ENCODE measurements around the gene ACKR2.
"Not testable (repeated sequence)": the region's sequence is repeated elsewhere in the genome, so short reads cannot be mapped to it uniquely, and the experiment has no call there.

The ACKR2 gene

DNA sequence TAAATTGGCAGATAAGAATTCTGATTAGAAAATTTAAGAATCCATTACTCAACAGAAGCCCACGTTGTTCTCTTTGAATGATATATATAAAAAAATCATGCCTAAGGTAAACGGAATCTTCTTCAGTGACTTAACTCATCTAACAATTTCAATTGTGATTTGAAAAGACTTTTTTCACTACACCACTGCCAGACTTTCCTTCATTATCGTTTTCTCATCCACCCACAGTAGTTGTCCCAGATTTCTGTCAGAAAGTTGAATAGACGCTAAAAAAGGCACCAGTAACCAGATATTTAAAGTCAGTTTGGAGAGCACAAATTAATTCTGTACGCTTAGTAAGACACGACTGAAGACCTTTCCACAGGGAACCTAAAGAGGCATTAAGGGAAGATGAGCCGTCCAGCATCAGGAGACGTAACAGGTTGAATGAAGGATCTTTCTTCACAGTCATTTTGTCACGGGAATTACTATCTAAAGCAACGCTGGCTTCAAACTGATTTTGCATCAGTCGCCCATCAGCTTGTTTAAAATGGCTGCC, 6.3 kb upstream of the ACKR2 start:
- DNase-seq, result no peak

DNA sequence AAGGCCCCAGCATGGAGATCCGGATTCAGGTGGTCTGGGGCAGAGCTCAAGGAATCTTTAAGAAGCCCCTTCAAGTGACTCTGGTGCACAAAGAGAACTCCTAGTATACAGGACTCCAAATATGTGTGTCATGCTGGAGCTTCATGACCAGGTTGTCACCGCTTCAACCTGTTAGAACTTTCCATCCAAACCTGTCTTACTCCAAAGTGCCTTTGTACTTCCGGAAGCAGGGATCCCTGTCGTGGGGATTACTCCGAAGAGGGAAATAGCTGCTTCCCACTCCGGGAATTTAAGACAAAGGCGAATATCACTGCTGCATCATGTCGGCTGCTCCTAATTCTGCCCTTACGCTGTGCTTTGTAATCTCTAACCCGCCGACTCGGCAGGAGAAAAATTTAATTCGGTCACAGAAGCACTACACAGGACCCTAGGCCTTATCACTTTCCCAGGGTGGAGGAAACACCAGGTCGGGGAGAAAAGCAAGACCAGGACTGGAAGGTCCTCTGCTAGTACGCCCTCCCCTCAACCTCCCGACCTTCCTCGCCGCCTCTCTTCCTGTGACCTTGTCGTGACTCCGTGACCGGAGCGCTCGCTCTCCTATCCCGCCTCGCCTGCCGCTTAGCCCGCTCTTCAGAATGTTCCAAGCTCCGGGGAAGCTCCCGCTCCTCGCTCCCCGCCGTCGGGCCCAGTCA, 5.7 kb upstream of the ACKR2 start:
- peak; percentile 48 for DNase-seq

DNA sequence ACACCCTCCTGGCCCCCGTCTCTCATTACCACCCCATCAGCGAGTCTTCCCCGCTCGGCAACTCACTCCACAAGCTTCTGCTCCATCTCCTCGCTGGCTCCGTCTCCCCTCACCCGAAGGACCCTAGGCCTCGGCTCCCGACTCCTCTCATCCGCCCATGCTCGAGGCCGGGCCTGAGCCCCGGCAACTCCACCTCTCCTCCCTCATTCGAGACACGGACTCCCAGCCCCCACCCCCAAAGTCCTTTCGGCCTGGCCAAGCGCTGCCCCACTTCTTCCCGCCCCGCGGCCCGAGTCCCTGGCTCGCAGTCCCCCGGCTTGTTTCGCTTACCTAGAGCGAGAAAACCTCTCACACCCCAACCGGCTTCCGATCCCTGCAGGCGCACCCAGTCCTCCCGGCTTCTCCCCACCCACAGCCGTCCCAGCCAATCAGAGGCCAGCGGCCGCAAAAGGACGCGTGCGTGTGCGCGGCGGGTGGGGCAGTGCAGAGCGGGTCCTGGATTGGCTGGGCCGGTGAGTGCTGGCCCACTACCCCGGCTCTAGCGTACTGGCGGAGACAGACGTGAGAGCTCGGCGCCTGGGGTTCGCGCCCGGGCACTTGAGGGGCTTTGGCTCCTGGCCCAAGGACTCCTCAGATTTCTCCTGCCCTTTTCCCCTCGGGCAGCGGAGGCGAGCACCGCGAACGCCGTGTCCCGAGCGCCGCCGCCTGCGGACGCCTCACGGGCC, 5.0 kb upstream of the ACKR2 start, which contains the start of gene HIGD1A:
Gene HIGD1A, minus strand, starts transcription at position 385 of the 725 bp plus-strand sequence. CDS start 10,237 bp downstream, outside the sequence.
- peak; percentile 95 for DNase-seq

DNA sequence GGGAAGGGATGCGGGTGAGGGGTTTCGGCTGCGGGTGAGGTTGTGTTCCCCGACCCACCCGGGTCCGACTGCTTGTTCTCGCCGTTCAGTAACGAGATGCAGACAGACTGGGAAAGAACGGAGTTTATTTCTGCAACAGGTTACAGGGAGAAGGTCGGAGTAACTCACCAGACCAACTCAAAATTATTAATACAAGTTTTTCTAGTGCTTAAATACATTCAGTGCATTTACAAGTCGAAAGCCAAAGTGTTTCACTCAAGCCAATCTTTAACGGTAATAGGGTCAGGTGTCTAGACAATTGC, 4.5 kb upstream of the ACKR2 start:
- DNase-seq, result no peak

DNA sequence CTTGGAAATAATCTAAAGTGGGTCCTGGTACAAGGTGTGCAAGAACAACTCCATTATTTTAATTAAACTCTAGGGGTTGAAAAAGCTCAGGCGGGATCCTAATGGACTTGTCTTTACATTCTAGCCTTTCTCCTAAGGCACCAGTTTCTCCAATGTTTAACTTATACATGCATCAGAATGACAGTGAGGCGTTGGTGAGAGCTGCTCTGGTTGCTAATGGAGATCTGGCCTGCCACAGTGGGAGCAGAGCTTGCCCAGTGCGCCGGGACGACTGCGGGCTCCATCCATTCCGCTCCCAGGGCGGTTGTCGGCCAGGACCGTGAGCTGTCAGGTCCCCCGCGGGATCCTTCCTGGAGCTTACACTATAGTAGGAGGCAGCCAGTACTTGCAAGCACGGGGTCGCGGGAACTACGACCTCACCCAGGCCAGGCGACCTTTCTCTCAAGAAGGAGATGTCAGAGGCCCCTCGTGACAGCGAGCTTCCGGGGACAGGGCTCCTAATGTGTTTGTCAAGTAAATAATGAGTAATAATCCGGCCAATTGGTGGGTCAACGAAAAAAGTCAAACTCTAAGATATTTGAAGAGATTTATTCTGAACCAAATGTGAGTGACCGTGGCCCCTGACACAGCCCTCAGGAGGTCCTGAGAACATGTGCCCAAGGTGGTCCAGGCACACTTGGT, 4.0 kb upstream of the ACKR2 start:
- DNase-seq, result no peak

DNA sequence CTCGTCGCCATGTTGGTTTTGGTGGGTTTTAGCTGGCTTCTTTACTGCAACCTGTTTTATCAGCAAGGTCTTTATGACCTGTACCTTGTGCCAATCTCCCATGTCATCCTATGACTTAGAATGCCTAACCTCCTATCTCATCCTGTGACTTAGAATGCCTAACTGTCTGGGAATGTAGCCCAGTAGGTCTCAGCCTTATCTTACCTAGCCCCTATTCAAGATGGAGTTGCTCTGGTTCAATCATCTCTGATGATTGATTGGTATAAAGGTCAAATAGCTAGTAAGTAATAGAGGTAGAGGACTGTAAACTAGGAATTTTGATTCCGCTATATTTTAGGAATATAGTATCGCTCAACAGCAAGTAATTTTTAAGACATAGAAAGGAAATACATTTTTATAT, 1.3 kb upstream of the ACKR2 start:
- no peak for DNase-seq

DNA sequence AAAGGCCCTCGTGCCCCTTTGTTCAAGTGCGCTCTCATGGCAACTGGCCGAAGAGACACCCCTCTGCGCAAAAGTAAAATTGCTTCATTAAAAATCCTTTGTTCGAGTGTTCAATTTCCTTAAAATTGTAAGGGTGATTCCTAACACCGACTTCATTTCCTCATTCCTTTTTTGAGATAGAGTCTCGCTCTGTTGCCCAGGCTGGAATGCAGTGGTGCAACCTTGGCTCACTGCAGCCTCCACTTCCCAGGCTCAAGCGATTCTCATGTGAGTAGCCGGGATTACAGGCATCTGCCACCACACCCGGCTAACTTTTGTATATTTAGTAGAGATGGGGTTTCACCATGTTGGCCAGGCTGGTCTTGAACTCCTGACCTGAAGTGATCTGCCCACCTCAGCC, 1.5 kb downstream of the ACKR2 start:
- not testable (repeated sequence) for DNase-seq

DNA sequence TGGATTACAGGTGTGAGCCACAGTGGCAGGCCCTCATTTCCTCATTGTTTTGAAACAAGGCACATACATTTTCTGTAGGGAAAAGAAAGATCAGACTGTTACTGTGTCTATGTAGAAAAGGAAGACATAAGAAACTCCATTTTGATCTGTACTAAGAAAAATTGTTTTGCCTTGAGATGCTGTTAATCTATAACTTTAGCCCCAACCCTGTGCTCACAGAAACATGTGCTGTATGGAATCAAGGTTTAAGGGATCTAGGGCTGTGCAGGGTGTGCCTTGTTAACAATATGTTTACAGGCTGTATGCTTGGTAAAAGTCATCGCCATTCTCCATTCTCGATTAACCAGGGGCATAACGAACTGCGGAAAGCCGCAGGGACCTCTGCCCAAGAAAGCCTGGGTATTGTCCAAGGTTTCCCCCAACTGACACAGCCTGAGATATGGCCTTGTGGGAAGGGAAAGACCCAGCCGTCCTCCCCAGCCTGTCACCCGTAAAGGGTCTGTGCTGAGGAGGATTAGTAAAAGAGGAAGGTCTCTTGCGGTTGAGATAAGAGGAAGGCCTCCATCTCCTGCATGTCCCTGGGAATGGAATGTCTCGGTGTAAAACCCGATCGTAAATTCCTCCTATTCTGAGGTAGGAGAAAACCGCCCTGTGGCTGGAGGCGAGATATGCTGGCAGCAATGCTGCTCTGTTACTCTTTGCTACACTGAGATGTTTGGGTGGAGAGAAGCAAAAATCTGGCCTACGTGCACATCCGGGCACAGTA, 2.1 kb downstream of the ACKR2 start:
- DNase-seq, result not testable (repeated sequence)

DNA sequence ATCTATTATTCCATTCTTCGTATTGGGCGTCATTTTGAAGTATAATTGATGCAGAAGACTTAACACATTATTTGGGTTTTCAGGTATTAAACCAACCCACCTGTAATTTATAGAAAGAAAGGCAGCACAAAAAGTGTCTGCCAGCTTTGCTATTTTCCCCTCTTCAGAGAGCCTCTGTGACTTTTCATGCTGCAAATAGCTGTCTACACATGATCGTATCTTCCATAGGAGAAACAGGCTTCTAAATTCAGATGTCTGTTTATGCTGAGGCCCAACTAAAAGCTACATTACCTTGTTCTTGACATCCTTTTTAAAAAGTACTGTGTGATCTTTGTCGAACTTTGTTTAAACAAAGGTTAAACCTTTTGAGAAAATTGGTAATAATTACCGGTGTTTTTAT, 5.0 kb downstream of the ACKR2 start:
- no peak for DNase-seq

DNA sequence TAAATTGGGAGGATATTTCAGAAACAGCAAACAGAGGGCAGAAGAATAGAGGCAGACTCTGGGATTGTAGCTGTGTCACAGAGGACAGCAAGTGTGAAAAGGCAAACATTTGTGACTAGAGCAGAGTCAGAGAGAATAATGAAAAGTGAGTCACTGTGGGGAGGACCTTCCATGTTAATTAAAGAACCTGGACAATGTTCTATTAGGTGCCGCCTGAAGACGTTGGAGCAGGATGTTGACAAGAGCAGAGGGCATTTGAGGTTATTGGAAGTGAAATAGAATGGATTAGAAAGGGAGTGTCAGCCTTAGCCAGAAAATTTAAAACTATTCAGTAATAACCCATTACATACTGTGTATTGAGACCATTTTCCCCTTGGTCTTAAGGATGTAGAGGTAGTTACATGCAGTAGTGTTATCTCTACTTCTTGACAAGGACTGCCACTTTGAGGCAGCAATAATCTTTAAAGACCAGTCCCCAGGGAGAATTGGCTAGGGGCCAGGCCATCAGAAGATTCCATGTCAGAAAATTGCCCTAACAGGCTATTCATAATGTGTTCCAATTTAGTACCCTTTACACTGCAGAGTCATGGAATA, 5.8 kb downstream of the ACKR2 start:
- DNase-seq, result no peak

DNA sequence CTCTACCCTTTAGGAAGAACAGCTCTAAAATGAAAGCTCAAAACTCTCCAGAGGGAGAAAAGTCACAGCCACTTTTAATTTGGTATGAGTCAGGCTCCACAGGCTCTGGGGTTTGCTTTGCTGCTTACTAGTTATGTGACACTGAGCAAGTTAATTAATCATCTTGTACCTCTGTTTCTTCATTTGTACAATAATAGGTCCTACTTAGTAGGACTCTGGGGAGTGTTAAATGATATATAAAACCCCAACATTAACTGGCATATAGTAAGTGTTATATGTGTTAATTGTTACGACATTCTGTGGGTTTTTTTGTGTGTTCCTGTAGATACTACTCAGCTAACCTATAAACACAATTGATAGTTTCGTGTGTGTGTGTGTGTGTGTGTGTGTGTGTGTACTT, 6.6 kb downstream of the ACKR2 start:
- DNase-seq, result no peak

DNA sequence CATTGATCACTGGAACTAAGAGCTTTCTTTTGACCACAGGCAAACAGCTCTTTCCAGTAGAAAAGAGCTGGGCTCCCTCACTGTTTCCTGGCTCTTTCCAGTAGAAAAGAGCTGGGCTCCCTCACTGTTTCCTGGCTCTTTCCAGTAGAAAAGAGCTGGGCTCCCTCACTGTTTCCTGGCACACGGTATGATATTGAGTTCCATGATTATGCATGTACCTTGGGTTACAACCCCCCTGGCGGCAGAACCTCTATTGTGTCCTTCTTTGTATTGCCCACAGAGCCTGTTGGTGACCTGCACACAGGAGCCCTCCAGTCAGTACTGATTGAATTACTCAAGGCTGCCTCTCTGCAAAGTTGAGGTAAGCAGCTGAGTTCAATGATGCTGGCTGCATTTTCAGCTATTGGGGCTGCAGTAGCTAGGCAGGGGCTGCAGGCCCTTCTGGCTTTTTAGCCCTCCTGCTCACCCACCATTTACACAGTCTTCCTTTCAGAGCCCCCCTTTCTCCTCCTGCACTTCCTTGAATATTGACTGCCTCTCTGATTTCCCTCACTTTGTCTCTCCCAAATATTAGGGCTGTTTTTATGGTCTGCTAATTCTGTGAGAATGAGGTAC, 10.2 kb downstream of the ACKR2 start:
- peak; percentile 72 for DNase-seq

DNA sequence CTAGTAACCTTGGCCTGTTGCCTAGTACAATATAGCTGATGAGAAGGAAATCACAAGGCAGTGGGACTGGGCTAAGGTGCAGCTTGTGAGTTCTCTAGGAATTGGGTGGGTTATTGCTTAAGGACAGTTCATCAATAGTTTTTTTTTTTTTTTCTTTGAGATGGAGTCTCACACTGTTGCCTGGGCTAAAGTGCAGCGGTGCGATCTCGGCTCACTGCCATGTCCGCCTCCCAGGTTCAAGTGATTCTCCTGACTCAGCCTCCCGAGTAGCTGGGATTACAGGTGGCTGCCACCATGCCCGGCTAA, 11.5 kb downstream of the ACKR2 start:
- no peak for DNase-seq

DNA sequence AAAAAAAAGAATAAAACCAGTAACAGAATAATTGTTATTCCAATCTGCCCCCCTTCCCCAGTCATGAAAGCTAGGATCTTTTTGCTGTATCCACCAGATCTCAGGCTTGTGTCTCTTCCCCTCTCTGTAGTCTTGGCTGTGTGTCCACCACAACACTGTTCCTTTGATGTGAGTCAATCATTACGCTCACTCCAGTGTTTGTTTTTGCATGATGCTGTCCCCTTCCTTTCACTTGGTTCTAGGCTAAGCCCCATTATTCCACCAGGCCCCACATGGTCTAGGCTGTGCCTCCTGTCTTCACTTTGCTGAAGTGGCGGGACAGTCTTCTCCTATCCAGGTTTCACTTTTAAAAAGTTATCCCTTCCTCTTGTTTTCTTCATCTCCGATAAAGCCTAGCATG, 13.6 kb downstream of the ACKR2 start:
- DNase-seq, result peak; percentile 29

DNA sequence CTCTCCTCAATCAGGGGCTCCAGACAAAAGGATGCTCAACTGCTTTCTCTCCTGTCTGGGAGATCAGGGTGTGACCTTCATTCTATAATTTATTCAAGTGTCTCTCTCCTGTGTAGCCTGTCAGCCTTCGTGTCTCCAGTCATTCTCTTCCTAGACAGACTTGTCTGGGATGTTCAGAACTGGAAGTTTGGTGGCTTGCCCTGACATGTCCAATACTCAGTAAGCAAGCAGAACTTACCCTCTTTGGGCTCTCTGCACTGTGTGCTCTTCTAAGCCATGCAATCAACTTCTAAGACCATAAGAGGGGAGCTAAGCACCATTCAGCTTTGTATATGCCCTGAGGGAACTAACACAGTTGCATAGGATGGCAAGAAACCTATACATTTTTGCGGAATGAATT, 14.1 kb downstream of the ACKR2 start:
- DNase-seq, result peak; percentile 82

DNA sequence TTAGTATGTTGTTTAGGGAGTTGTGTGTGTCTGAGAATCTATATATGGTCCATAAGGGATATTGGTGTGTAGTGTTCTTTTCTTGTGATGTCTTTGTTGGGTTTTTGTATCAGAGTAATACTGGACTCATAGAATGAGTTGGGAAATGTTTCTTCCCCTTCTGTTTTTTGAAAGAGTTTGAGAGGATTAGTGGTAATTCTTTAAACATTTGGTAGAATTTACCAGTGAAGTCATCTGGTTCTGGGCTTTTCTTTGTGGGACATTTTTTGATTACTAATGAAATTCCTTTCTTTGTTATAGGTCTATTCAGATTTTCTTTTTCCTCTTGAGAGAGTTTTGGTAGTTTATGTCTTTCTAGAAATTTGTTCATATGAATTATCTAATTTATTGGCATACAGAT, 16.9 kb downstream of the ACKR2 start:
- no peak for DNase-seq

DNA sequence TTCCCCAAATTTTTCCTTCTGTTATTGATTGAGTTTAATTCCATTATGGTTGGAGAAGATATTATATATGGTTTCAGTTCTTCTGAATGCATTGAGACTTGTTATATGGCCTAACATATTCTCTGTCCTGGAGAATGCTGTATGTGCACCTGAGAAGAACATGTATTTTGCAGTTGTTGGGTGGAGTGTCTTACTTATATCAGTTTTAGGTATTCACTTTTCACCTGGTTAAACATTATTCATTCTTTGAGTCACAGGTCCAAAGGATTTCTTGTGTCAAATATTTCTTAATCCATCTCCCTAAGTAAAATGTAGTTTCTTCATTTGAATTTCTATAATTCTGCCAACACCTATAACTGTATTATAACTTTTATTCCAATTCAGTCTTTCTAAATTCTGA, 17.8 kb downstream of the ACKR2 start:
- no peak for DNase-seq

DNA sequence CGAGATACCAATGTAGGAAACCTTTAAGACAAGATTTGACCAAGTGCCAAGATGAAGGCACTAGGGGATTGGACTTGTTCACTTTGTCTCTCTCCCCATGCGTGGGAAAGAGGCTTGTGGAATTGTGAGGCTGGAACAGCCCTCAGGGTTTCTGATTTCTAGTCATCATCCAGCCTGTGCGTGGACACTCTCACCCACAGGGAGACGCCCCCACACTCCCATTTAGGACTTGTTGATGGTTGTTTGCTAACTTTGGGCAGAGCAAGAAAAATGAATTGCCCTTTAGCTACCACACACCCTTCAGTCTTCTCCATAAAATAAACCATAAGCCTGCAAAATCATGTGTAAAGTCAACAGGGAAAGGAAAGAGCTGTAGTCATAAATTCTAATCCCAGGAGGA, 18.4 kb downstream of the ACKR2 start:
- DNase-seq, result no peak

DNA sequence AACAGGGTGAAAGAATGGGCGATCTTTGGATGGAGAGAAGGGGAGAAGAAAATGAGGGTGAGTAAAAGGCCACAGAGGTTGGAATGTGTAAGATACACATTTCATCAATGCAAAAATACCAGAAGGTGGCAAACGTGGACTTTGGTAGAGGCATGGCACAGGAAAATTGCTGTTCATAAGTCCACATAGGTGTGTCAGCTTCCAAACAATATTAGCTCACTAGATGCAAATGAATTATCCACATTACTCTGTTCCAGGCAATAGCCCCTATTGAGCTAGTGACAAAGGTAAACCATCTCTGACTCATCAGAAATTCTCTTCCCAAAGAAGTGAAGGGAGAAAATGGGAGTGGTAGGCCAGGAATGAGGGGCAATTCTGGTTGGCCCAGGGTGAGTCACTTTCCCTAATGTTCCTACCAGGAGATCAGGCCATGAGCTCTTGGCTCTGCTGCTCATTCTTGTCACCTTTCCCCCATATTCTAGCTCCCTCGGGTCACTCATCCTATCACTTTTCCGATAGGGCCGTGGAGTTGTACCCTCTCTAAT, 19.9 kb downstream of the ACKR2 start:
- no peak for DNase-seq

DNA sequence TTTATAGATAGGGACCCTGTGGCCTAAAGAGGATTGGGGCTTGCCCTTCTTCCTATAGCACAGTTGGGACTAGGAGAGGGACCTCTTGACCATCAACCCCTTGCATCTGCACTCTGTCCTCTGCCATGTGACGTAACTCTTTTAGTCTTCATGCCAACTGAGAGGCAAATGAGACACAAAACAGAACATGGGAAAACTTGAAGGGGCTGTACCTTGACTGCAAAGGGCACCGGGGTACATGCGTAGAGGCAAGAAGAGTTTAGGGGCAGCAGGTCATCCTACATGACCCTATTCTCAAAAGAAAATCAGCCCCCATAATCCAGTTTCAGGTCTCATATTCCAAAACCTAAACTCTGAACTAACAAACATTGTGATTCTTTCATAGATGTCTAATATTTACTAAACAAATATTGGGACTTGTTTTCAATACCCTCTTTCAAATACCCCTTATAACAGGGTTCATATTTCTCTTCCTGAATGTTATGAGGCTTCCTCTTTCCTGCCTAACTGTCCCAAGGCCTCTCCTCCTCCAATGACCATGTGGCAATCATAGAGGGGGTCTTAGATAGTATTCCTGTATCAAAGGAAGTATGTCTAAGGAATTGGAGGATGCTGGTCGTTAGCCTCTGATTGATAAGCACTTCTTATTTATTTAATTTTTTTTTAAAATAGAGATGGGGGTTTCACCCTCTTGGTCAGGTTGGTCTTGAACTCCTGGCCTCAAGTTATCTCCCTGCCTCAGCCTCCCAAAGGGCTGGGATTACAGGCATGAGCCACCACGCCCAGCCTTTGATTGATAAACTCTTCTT, 20.6 kb downstream of the ACKR2 start:
- no peak for DNase-seq
